ENCODE results near the gene ATP8A2.
"Not testable (repeated sequence)": the region's sequence is repeated elsewhere in the genome, so short reads cannot be mapped to it uniquely, and the experiment has no call there.

The ATP8A2 gene

DNA sequence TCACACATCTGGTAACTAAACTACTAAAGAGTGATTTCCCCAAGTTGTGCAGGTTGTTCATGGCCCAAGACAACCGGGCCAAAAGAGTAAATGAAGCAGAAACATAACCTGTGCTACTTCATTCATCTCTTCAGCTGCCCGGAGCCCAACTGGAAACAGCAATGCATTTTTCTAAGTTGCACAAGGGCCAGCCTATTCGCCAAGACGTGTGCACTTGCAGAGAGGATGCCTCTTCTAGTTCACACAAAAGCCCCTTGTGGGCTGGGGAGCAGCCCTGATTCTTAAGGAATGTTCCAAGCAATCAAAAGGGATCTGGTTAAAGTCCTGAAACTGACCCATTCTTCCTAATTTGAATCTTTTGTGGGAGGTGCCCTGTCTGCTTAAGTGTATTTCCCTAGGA lies 404.2 kb downstream of the ATP8A2 start:
- Histone ChIP-seq H3K9me3 (ENCODE audit: control insufficient read depth, insufficient read depth, low read length) (no peaks in the 10 kb centered on the region), H3K36me3 (ENCODE audit: control insufficient read depth, insufficient read depth, low read length) (no peaks in the 10 kb centered on the region), H3K9ac (ENCODE audit: low read depth, low read length) (no peak overlapping the region), H3K4me3 (ENCODE audit: low read depth, low read length) (no peak overlapping the region), H3K27me3 (ENCODE audit: control insufficient read depth, insufficient read depth, low read length) (no peaks in the 10 kb centered on the region), H3K4me1 (ENCODE audit: control insufficient read depth, insufficient read depth, low read length) (peaks cover 7% of the 10 kb centered on the region)

DNA sequence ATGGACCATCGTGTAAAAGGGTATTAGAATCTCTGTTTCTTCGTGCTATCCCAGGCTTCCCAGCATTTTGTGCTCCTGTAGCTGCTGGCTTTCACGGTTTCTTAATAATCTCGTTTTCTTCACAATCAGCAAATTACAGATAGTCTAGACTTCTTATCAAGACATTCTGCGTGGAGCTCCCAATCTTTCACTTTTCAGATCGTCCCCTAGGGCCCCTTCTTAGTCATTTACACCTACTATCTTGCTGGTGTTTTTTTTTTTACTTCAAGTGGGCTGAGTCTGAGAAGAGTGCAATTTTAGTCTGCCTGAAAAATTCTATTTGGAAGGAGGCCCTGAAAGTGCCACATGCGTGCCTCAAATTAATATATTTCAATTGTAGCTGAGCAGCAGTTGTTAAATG lies 404.9 kb downstream of the ATP8A2 start:
- H3K27me3 ChIP-seq (ENCODE audit: control insufficient read depth, insufficient read depth, low read length) = no peaks in the 10 kb centered on the region
- H3K4me3 ChIP-seq (ENCODE audit: low read depth, low read length) = no peak overlapping the region
- no peak overlapping the region for H3K9ac ChIP-seq (ENCODE audit: low read depth, low read length)
- no peaks in the 10 kb centered on the region for H3K9me3 ChIP-seq (ENCODE audit: control insufficient read depth, insufficient read depth, low read length)
- H3K36me3 ChIP-seq (ENCODE audit: control insufficient read depth, insufficient read depth, low read length) = no peaks in the 10 kb centered on the region
- H3K4me1 ChIP-seq (ENCODE audit: control insufficient read depth, insufficient read depth, low read length) = peaks cover 5% of the 10 kb centered on the region

DNA sequence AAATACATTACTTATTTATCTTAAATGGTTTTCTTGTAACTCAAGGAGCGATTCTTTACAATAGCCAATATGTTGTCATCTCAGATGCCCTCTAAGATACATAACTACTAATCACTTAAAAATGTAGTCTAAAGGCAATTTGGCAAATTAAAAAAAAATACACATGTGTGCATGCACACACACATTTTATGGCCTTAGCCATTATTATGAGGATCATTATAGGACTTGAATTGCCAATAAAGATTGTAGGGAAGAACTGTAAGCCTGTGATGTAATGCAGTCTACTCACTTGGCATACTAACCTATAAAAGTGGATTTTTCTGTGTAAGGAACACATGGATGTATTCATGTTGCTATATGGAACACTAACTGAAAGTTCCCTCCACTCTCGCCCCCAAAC lies 405.7 kb downstream of the ATP8A2 start:
- Histone ChIP-seq H3K4me3 (ENCODE audit: low read depth, low read length) (no peak overlapping the region), H3K36me3 (ENCODE audit: control insufficient read depth, insufficient read depth, low read length) (no peaks in the 10 kb centered on the region), H3K4me1 (ENCODE audit: control insufficient read depth, insufficient read depth, low read length) (no peaks in the 10 kb centered on the region), H3K9ac (ENCODE audit: low read depth, low read length) (no peak overlapping the region), H3K9me3 (ENCODE audit: control insufficient read depth, insufficient read depth, low read length) (no peaks in the 10 kb centered on the region), H3K27me3 (ENCODE audit: control insufficient read depth, insufficient read depth, low read length) (no peaks in the 10 kb centered on the region)

DNA sequence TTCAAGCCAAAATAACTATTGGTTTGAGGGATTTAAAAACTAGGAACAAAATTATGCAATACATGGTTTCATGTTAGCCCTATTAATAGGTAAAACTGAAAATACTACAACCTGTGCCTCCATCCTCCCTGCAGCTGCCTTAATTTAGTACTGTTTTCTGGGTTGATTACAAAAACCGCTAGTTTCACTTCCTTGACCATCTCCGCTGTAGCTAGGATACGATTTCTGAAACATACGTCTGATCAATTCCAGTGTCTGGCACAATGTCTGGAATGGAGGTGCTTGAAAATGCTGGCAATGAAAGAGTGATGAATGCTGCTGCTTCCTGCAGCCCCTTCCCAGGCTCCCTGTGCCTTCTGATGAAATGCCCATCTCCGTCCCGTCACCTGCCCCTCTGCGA lies 406.6 kb downstream of the ATP8A2 start:
- Histone ChIP-seq H3K27me3 (ENCODE audit: control insufficient read depth, insufficient read depth, low read length) (no peaks in the 10 kb centered on the region), H3K9me3 (ENCODE audit: control insufficient read depth, insufficient read depth, low read length) (no peaks in the 10 kb centered on the region), H3K9ac (ENCODE audit: low read depth, low read length) (no peak overlapping the region), H3K4me1 (ENCODE audit: control insufficient read depth, insufficient read depth, low read length) (no peaks in the 10 kb centered on the region), H3K4me3 (ENCODE audit: low read depth, low read length) (no peak overlapping the region), H3K36me3 (ENCODE audit: control insufficient read depth, insufficient read depth, low read length) (no peaks in the 10 kb centered on the region)

DNA sequence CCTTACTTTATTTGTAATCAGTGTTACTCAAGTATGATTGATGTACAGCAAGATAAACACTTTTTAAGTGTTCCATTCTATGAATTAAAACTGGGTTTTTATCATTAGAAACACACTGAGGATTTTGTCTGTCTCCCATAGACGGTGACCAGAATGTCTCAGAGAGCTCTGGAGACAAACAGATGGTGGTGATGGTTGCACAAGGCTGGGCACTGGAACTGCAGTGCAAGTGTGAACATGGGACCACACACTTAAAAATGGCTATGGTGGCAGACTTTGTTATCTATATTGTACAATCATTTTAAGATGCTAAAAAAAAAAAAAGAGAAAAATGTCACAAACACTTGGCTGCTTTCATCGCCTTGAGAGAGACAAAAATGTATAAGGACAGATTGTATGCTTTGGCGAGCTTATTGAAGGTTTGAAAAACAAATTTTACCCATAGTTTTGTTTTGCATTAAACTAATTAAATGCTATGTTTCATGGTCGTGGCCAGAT lies 407.1 kb downstream of the ATP8A2 start:
- Histone ChIP-seq H3K4me3 (ENCODE audit: low read depth, low read length) (no peak overlapping the region), H3K27me3 (ENCODE audit: control insufficient read depth, insufficient read depth, low read length) (no peaks in the 10 kb centered on the region), H3K36me3 (ENCODE audit: control insufficient read depth, insufficient read depth, low read length) (no peaks in the 10 kb centered on the region), H3K4me1 (ENCODE audit: control insufficient read depth, insufficient read depth, low read length) (no peaks in the 10 kb centered on the region), H3K9ac (ENCODE audit: low read depth, low read length) (no peak overlapping the region), H3K9me3 (ENCODE audit: control insufficient read depth, insufficient read depth, low read length) (no peaks in the 10 kb centered on the region)

DNA sequence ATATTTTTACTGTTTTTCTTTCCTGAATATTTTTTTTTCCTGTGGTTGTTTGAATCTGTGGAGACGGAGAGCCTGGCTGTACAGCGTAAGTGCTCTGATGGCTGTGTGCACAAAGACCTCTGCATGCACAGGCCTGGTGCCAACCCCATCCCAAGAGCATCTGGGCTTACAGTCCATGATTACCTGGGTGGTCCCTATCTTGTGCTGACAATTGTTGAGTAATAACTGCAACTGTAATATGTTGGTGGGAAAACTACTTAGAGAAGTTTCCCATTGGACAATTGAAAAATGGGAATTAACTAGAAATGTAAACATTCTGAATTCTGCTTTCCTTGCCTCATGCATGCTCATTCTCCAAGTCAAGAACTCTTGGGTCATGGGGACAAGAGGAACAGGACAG lies 411.3 kb downstream of the ATP8A2 start:
- no peak overlapping the region for H3K9ac ChIP-seq (ENCODE audit: low read depth, low read length)
- H3K27me3 ChIP-seq (ENCODE audit: control insufficient read depth, insufficient read depth, low read length) = no peaks in the 10 kb centered on the region
- no peaks in the 10 kb centered on the region for H3K36me3 ChIP-seq (ENCODE audit: control insufficient read depth, insufficient read depth, low read length)
- H3K9me3 ChIP-seq (ENCODE audit: control insufficient read depth, insufficient read depth, low read length) = no peaks in the 10 kb centered on the region
- no peaks in the 10 kb centered on the region for H3K4me1 ChIP-seq (ENCODE audit: control insufficient read depth, insufficient read depth, low read length)
- H3K4me3 ChIP-seq (ENCODE audit: low read depth, low read length) = no peak overlapping the region

DNA sequence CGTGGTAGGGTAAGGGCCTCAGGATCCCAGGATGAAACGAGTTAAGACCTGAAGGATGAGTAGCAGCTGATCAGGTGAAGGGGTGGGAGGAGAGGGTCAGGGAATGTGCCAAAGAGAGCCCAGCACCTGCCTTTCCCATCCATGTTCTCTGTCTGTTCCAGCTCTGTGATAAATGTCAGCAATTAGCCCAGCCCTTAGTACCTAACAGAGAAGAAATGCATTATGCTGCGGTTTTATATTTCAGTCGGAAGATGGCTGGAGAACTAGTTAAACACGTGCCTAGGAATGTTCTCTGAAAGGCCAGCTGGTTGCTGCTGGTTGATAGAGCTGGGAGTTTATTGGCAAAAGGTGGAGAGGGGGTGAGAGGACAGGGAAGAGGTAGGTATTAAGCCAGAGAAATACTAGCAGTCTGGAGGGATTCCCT lies 411.8 kb downstream of the ATP8A2 start:
- Histone ChIP-seq H3K36me3 (ENCODE audit: control insufficient read depth, insufficient read depth, low read length) (no peaks in the 10 kb centered on the region), H3K9me3 (ENCODE audit: control insufficient read depth, insufficient read depth, low read length) (no peaks in the 10 kb centered on the region), H3K4me1 (ENCODE audit: control insufficient read depth, insufficient read depth, low read length) (no peaks in the 10 kb centered on the region), H3K4me3 (ENCODE audit: low read depth, low read length) (no peak overlapping the region), H3K9ac (ENCODE audit: low read depth, low read length) (no peak overlapping the region), H3K27me3 (ENCODE audit: control insufficient read depth, insufficient read depth, low read length) (no peaks in the 10 kb centered on the region)

DNA sequence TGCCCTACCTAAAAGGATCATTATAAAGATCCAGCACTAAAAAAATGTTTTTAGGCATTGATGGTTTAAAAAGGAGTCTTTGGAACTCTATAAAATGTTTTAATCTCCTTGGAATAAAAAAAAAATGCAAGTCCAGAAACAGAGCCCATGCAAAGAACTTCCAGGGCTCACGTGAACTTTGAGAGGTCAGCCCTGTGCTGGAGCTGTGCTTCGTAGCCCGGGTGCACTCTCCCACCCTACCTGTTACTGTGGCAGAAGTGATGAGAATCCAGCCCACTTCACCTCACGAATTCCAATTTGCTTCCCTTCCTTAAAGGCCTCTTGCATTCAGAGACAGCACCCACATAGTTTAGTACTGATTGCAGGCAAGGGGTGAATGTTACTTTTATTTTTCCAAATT lies 412.3 kb downstream of the ATP8A2 start:
- Histone ChIP-seq H3K4me3 (ENCODE audit: low read depth, low read length) (no peak overlapping the region), H3K4me1 (ENCODE audit: control insufficient read depth, insufficient read depth, low read length) (no peaks in the 10 kb centered on the region), H3K9me3 (ENCODE audit: control insufficient read depth, insufficient read depth, low read length) (no peaks in the 10 kb centered on the region), H3K36me3 (ENCODE audit: control insufficient read depth, insufficient read depth, low read length) (no peaks in the 10 kb centered on the region), H3K27me3 (ENCODE audit: control insufficient read depth, insufficient read depth, low read length) (no peaks in the 10 kb centered on the region), H3K9ac (ENCODE audit: low read depth, low read length) (no peak overlapping the region)

DNA sequence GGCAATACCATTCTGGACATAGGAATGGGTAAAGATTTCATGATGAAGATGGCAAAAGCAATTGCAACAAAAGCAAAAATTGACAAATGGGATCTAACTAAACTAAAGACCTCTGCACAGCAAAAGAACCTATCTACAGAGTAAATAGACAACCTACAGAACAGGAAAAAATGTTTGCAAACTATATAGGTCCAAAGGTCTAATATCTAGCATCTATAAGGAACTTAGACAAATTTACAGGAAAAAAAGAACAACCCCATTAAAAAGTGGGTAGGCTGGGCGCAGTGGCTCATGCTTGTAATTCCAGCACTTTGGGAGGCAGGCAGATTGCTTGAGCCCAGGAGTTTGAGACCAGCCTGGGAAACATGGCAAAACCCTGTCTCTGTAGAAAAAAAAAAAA lies 418.4 kb downstream of the ATP8A2 start:
- H3K4me3 ChIP-seq (ENCODE audit: low read depth, low read length); H3K36me3 ChIP-seq (ENCODE audit: control insufficient read depth, insufficient read depth, low read length); H3K27me3 ChIP-seq (ENCODE audit: control insufficient read depth, insufficient read depth, low read length); H3K4me1 ChIP-seq (ENCODE audit: control insufficient read depth, insufficient read depth, low read length); H3K9me3 ChIP-seq (ENCODE audit: control insufficient read depth, insufficient read depth, low read length); H3K9ac ChIP-seq (ENCODE audit: low read depth, low read length): not testable (repeated sequence)

DNA sequence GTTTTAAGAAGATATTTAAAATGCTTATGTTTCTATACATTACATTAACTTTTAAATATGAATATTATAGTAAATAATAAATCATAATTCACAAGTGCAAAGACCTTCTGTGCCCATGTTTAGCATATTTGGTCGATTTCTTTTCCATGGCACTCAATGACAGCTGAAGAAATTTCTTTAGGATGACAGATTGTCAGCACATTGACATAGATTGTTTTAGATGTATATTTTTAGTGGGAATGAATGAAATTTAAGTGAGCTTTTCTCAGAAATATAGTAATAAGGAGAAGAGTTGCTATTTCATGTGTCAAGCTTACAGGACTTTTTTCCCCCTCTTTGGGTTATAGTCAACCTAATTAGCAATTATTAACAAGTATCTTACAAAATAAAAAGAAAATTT lies 423.5 kb downstream of the ATP8A2 start:
- no peak overlapping the region for H3K9ac ChIP-seq (ENCODE audit: low read depth, low read length)
- no peaks in the 10 kb centered on the region for H3K4me1 ChIP-seq (ENCODE audit: control insufficient read depth, insufficient read depth, low read length)
- no peaks in the 10 kb centered on the region for H3K27me3 ChIP-seq (ENCODE audit: control insufficient read depth, insufficient read depth, low read length)
- no peaks in the 10 kb centered on the region for H3K36me3 ChIP-seq (ENCODE audit: control insufficient read depth, insufficient read depth, low read length)
- no peaks in the 10 kb centered on the region for H3K9me3 ChIP-seq (ENCODE audit: control insufficient read depth, insufficient read depth, low read length)
- H3K4me3 ChIP-seq (ENCODE audit: low read depth, low read length) = no peak overlapping the region

DNA sequence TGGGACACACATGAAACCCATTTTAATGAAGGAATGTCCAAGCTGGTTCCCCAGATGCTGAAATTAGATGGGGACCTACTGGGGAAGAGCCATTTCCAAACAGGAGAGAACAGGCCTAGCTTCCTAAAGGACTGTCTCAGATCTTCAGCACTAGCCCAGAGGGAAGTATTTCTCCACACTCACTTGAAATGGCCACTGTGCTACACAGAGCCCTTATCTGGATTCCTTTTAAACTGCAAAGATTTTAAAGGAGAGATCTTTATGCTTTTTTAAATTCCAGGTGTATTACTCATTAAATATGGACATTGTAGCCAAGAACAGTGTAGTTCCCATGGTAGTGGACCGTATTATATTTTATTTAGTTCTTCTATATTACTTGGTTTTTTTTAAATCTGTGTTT lies 424.7 kb downstream of the ATP8A2 start:
- Histone ChIP-seq H3K9ac (ENCODE audit: low read depth, low read length) (no peak overlapping the region), H3K4me3 (ENCODE audit: low read depth, low read length) (no peak overlapping the region), H3K36me3 (ENCODE audit: control insufficient read depth, insufficient read depth, low read length) (no peaks in the 10 kb centered on the region), H3K27me3 (ENCODE audit: control insufficient read depth, insufficient read depth, low read length) (no peaks in the 10 kb centered on the region), H3K9me3 (ENCODE audit: control insufficient read depth, insufficient read depth, low read length) (no peaks in the 10 kb centered on the region), H3K4me1 (ENCODE audit: control insufficient read depth, insufficient read depth, low read length) (peaks cover 4% of the 10 kb centered on the region)

DNA sequence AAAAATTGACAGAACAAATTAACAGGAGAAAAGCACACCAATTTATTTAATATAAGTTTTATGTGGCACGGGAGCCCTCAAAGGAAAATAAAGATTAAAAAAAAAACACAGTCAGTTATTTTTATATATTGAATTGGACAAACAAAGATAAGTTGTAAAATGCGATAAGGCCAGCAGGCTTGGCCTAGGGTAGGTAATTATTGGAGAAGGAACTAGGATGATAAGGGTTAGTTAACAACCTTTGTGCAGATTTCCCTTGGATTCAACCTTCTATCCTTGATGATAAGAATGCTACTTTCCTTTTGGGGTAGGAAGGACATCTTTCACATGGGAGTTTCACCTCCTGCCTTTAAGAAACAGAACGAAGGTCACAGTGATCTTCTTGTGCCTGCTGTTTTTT lies 427.2 kb downstream of the ATP8A2 start:
- H3K9me3 ChIP-seq (ENCODE audit: control insufficient read depth, insufficient read depth, low read length) = no peaks in the 10 kb centered on the region
- H3K4me3 ChIP-seq (ENCODE audit: low read depth, low read length) = no peak overlapping the region
- H3K9ac ChIP-seq (ENCODE audit: low read depth, low read length) = no peak overlapping the region
- H3K36me3 ChIP-seq (ENCODE audit: control insufficient read depth, insufficient read depth, low read length) = no peaks in the 10 kb centered on the region
- H3K4me1 ChIP-seq (ENCODE audit: control insufficient read depth, insufficient read depth, low read length) = peaks cover 4% of the 10 kb centered on the region
- no peaks in the 10 kb centered on the region for H3K27me3 ChIP-seq (ENCODE audit: control insufficient read depth, insufficient read depth, low read length)

DNA sequence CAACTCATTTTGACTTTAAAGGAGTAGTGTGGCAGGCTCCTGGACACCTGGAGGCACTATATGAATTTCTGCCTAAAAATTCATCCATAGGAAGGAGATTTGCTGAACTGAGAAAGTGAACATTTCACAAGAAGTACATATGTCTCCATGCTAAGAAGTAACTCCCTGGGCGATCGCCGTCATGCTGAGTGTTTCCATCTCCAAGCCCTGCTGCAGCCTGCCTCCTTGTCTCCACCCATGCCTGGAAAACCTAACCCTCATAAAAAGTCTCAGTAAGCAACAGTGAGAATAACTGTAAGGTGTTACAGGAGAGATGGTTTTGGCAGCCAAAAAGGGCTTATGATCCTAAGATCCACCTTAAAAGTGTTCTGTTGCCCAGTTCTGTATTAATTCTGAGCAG lies 428.7 kb downstream of the ATP8A2 start:
- Histone ChIP-seq H3K36me3 (ENCODE audit: control insufficient read depth, insufficient read depth, low read length) (no peaks in the 10 kb centered on the region), H3K4me3 (ENCODE audit: low read depth, low read length) (no peak overlapping the region), H3K9ac (ENCODE audit: low read depth, low read length) (no peak overlapping the region), H3K9me3 (ENCODE audit: control insufficient read depth, insufficient read depth, low read length) (no peaks in the 10 kb centered on the region), H3K4me1 (ENCODE audit: control insufficient read depth, insufficient read depth, low read length) (peaks cover 4% of the 10 kb centered on the region), H3K27me3 (ENCODE audit: control insufficient read depth, insufficient read depth, low read length) (no peaks in the 10 kb centered on the region)

Measured in iPS-15b (cell line).